ENCODE measurements around the gene IZUMO1. TPM values are rescaled to one million over a fixed set of nuclear protein-coding genes. Genes with fewer than 3 reads are reported as not detected.
A peak's percentile ranks its signal among the peaks of the same experiment; 100 is the strongest.

The IZUMO1 gene
- total and polyA plus RNA-seq, 2 of the 4 experiments (the other 2 are of a cell fraction), result not detected

GRCh38 chr19:48695743-48696352 lies 50.9 kb downstream of the IZUMO1 start, which contains the start of gene FUT2:
Gene FUT2 (plus strand): TSS chr19:48695971. CDS start chr19:48702957, 6,986 bp downstream.
- H3K36me3 ChIP-seq (ENCODE audit: control insufficient read depth, insufficient read depth, low read length), result no peaks in the 10 kb centered on the region
- peaks cover 12% of the 10 kb centered on the region for H3K27me3 ChIP-seq (ENCODE audit: control insufficient read depth, insufficient read depth, low read length)
- H2AK5ac ChIP-seq (ENCODE audit: low read depth, low read length), result no peak within 1 kb of the TSS
- H3K14ac ChIP-seq (replicated peaks; ENCODE audit: low read depth, low read length), result no peak within 1 kb of the TSS
- H4K20me1 ChIP-seq (ENCODE audit: insufficient read depth, low read length), result no peaks in the 10 kb centered on the region
- in situ Hi-C loops (cut with MboI; ENCODE audit: low sequenced_read_pairs), result no loop called here
- H2BK20ac ChIP-seq (ENCODE audit: low read depth, low read length), result no peak within 1 kb of the TSS
- BruUV-seq (replicated peaks), result no TSS peak
- no peak within 1 kb of the TSS for H3K27ac ChIP-seq (ENCODE audit: insufficient read depth, low read length)
- no peak within 1 kb of the TSS for H4K8ac ChIP-seq (ENCODE audit: low read depth in 2 of 2, low read length in 2 of 2)
- no peak within 1 kb of the TSS for H3K9ac ChIP-seq (ENCODE audit: low read depth, low read length)
- H2AK9ac ChIP-seq (replicated peaks; ENCODE audit: low read depth, low read length, poor library complexity), result peak within 1 kb of the TSS; percentile 55
- no peak within 1 kb of the TSS for H3K56ac ChIP-seq (ENCODE audit: extremely low read depth, insufficient read depth, low read length)
- dilution Hi-C loops (cut with HindIII; ENCODE audit: low sequenced_read_pairs, unreplicated experiment), result no loop called here
- no peaks in the 10 kb centered on the region for H3K9me3 ChIP-seq (ENCODE audit: control insufficient read depth, insufficient read depth, low read length)
- CTCF ChIA-PET, result interaction anchor here (1.0 kb wide), 1 partner anchor 15 kb away, joined by 3 read pairs; no protein-coding TSS in a partner anchor
- intact Hi-C loops (cut with micrococcal nuclease), result no loop called here
- H3K9me1 ChIP-seq (ENCODE audit: insufficient read depth, low read length), result no peaks in the 10 kb centered on the region
- 43% methylated on average over 4 of the region's 16 CpGs; no CpG with 5 or more reads in 1 of the 2 experiments for WGBS, 2 experiments (ENCODE audit: extremely low coverage in 2 of 2, insufficient read length in 1 of 2)
- H3K79me1 ChIP-seq (ENCODE audit: low read depth in 1 of 2, low read length in 2 of 2), result no peaks in the 10 kb centered on the region
- H3K4me2 ChIP-seq (ENCODE audit: low read depth, low read length), result no peak within 1 kb of the TSS; the same call in 1 of the 2 replicates
- no peak within 1 kb of the TSS for H3K18ac ChIP-seq (ENCODE audit: low read depth, low read length)
- DNase-seq (no peak), ATAC-seq (ENCODE audit: low read depth) (no peak)
- no peak within 1 kb of the TSS for H3K4me3 ChIP-seq (ENCODE audit: insufficient read depth, low read depth, low read length)
- no peak within 1 kb of the TSS for H2BK5ac ChIP-seq (ENCODE audit: low read depth, low read length, poor library complexity, severe bottlenecking)
- no peak within 1 kb of the TSS for H3K4ac ChIP-seq (ENCODE audit: low read depth, low read length)
- TF ChIP-seq MAFK (IDR thresholded peaks at IDR 0.05; ENCODE audit: low read depth, low read length), result no peak
- TF ChIP-seq CHD1 (IDR thresholded peaks at IDR 0.05; ENCODE audit: low read depth, low read length), result no peak
- no peak for TF ChIP-seq POLR2A (IDR thresholded peaks at IDR 0.05; ENCODE audit: low read depth, low read length)
- no peak for TF ChIP-seq USF2 (IDR thresholded peaks at IDR 0.05; ENCODE audit: low read depth, low read length)
- no peak for TF ChIP-seq ELK1 (IDR thresholded peaks at IDR 0.05; ENCODE audit: borderline replicate concordance, low read depth, low read length)
- no peak for TF ChIP-seq FOS (IDR thresholded peaks at IDR 0.05; ENCODE audit: low read depth, low read length)
- no peak for TF ChIP-seq RFX5 (IDR thresholded peaks at IDR 0.05; ENCODE audit: low read depth, low read length)
- TF ChIP-seq CEBPB (IDR thresholded peaks at IDR 0.05; ENCODE audit: low read depth, low read length), result no peak
- no peak for TF ChIP-seq MXI1 (IDR thresholded peaks at IDR 0.05; ENCODE audit: borderline replicate concordance, low read depth, low read length)
- TF ChIP-seq NFE2L2 (IDR thresholded peaks at IDR 0.05; ENCODE audit: low read depth, low read length), result no peak
- no peak for TF ChIP-seq SMC3 (IDR thresholded peaks at IDR 0.05; ENCODE audit: low read depth, low read length)
- no peak for TF ChIP-seq MAZ (IDR thresholded peaks at IDR 0.05; ENCODE audit: borderline replicate concordance, low read depth, low read length)
- H4K91ac ChIP-seq (ENCODE audit: insufficient read depth, low read depth, low read length), result no peak within 1 kb of the TSS
- POLR2A ChIA-PET (ENCODE audit: unreplicated experiment), result no interaction called here
- peak within 1 kb of the TSS; percentile 84 for H2AFZ ChIP-seq (replicated peaks; ENCODE audit: low read length, poor library complexity)
- no peak within 1 kb of the TSS for H3K23ac ChIP-seq (ENCODE audit: low read depth, low read length)
- H3K4me1 ChIP-seq (ENCODE audit: control insufficient read depth, insufficient read depth, low read length), result peaks cover 4% of the 10 kb centered on the region
- no peak within 1 kb of the TSS for H4K5ac ChIP-seq (ENCODE audit: low read depth, low read length)
- no peak within 1 kb of the TSS for H2BK120ac ChIP-seq (ENCODE audit: low read depth, low read length)
- H2BK15ac ChIP-seq (ENCODE audit: low read depth, low read length), result no peak within 1 kb of the TSS
